HG02763 (cell line): ENCODE results near the gene SNED1.

Experiments used
- ATAC-seq: cut with Tn5 transposase; IDR thresholded peaks from one replicate; pipeline ENCODE4 v1.9.1; 2021; ENCODE audit warnings: mild to moderate bottlenecking, moderate library complexity; ENCODE audit not compliant: unreplicated experiment

Gene SNED1

GRCh38 chr2:241020629-241021190 is 22.3 kb downstream of the SNED1 start:
- no peak for ATAC-seq

GRCh38 chr2:241025639-241026038 is 27.2 kb downstream of the SNED1 start:
- ATAC-seq: no peak

GRCh38 chr2:241029599-241030332 is 31.3 kb downstream of the SNED1 start:
- no peak for ATAC-seq

GRCh38 chr2:241030333-241030680 is 31.9 kb downstream of the SNED1 start:
- ATAC-seq: no peak

GRCh38 chr2:241030883-241031282 is 32.5 kb downstream of the SNED1 start:
- no peak for ATAC-seq

GRCh38 chr2:241031436-241032165 is 33.2 kb downstream of the SNED1 start:
- ATAC-seq: no peak

GRCh38 chr2:241033336-241033987 is 35.0 kb downstream of the SNED1 start:
- ATAC-seq: no peak

- no peak for ATAC-seq
Observed at GRCh38 chr2:241033994-241034393, 35.6 kb downstream of the SNED1 start.

GRCh38 chr2:241034490-241035141 is 36.2 kb downstream of the SNED1 start:
- no peak for ATAC-seq

GRCh38 chr2:241035142-241035817 is 36.9 kb downstream of the SNED1 start:
- no peak for ATAC-seq

GRCh38 chr2:241035818-241036396 is 37.5 kb downstream of the SNED1 start:
- ATAC-seq: no peak

- ATAC-seq: peak; percentile 77
Observed at GRCh38 chr2:241036397-241036963, 38.1 kb downstream of the SNED1 start.

GRCh38 chr2:241036964-241037421 is 38.6 kb downstream of the SNED1 start:
- no peak for ATAC-seq

- ATAC-seq: no peak
Observed at GRCh38 chr2:241037498-241037897, 39.1 kb downstream of the SNED1 start.

- no peak for ATAC-seq
Observed at GRCh38 chr2:241038374-241039180, 40.2 kb downstream of the SNED1 start.

- no peak for ATAC-seq
Observed at GRCh38 chr2:241039416-241039815, 41.0 kb downstream of the SNED1 start.

- ATAC-seq: no peak
Observed at GRCh38 chr2:241040081-241040803, 41.8 kb downstream of the SNED1 start.

GRCh38 chr2:241041589-241042158 is 43.3 kb downstream of the SNED1 start:
- ATAC-seq: no peak
